HUES6 (cell line): ENCODE results near the gene GARS1.
"Not testable (repeated sequence)": the region's sequence is repeated elsewhere in the genome, so short reads cannot be mapped to it uniquely, and the experiment has no call there.

Experiments
- H3K27ac ChIP-seq: 2 replicates; pipeline ENCODE4 v1.7.0; 2013; ENCODE audit warnings: low read depth, mild to moderate bottlenecking, low read length, inconsistent platforms
- H3K27me3 ChIP-seq: 2 replicates; pipeline ENCODE4 v1.6.1; 2013; ENCODE audit warnings: low read length; ENCODE audit not compliant: control insufficient read depth, insufficient read depth
- H3K36me3 ChIP-seq: 2 replicates; pipeline ENCODE4 v1.6.1; 2013; ENCODE audit warnings: low read length; ENCODE audit not compliant: control insufficient read depth, insufficient read depth
- H3K4me1 ChIP-seq: 2 replicates; pipeline ENCODE4 v1.6.1; 2013; ENCODE audit warnings: low read length; ENCODE audit not compliant: control insufficient read depth, insufficient read depth
- H3K4me3 ChIP-seq: 2 replicates; pipeline ENCODE4 v1.5.1; 2013; ENCODE audit warnings: low read depth, low read length
- H3K9ac ChIP-seq: one replicate; pipeline ENCODE4 v1.6.1; 2013; ENCODE audit warnings: mild to moderate bottlenecking, low read length
- H3K9me3 ChIP-seq: 2 replicates; pipeline ENCODE4 v1.6.1; 2013; ENCODE audit warnings: low read depth, low read length; ENCODE audit not compliant: control insufficient read depth, insufficient read depth

The GARS1 gene

DNA sequence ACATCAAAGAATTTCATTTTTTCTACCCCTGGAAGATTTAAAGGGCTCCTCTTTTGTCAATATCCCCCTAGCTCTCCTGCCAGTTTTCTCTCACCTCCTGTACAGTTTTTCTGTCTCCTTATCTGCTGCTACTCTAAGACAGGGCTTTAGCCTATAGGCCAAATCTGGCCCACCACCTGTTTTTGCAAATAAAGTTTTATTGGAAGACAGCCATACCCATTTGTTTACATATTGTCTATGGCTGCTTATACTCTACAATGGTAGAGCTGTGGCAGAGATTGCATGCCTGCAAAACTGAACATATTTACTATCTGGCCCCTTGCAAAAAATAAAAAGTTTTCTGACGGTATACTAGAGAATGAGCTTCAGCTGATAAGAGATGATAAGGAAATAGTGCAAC, 37.4 kb upstream of the GARS1 start:
- H3K27ac ChIP-seq: no peak overlapping the region

DNA sequence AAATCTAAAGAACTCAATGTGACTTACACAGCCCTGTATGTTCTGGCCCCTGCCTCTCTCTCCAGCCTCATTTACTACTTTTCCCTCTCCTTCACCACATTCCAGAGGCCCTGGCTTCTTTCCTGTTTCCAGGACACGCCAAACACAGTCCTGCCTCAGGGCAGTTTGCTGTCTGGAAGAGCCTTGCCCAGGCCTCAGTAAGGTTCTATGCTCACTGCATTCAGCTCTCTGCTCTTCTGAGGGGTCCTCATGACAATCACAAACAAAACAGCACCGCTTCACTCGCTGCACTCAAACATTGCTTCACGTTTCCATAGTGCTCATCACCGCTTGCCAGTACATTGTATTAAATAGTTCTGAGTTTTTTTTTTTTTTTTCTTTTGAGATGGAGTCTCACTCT, 35.1 kb upstream of the GARS1 start:
- Histone ChIP-seq H3K9ac (no peak overlapping the region), H3K9me3 (no peaks in the 10 kb centered on the region), H3K4me1 (peaks cover 9% of the 10 kb centered on the region; the same call in 1 of the 2 replicates), H3K36me3 (no peaks in the 10 kb centered on the region), H3K4me3 (no peak overlapping the region), H3K27me3 (no peaks in the 10 kb centered on the region), H3K27ac (no peak overlapping the region)

More for the DNA sequence above, 37.4 kb upstream of the GARS1 start:
- Histone ChIP-seq H3K4me3 (no peak overlapping the region), H3K4me1 (peaks cover 9% of the 10 kb centered on the region; the same call in 1 of the 2 replicates), H3K9me3 (no peaks in the 10 kb centered on the region), H3K36me3 (no peaks in the 10 kb centered on the region), H3K27me3 (no peaks in the 10 kb centered on the region), H3K9ac (no peak overlapping the region)

- no peaks in the 10 kb centered on the region for H3K36me3 ChIP-seq
- H3K27ac ChIP-seq: no peak overlapping the region
Measured at GRCh38 chr7:30561389-30561788, 33.3 kb upstream of the GARS1 start.

GRCh38 chr7:30562498-30562897, 32.2 kb upstream of the GARS1 start:
- H3K4me3 ChIP-seq: no peak overlapping the region
- no peaks in the 10 kb centered on the region for H3K27me3 ChIP-seq
- 0 out of 2 replicates have a peak, but pooled peaks cover 2% of the 10 kb centered on the region for H3K36me3 ChIP-seq
- H3K9me3 ChIP-seq: no peaks in the 10 kb centered on the region
- no peaks in the 10 kb centered on the region for H3K4me1 ChIP-seq
- no peak overlapping the region for H3K9ac ChIP-seq
- H3K27ac ChIP-seq: no peak overlapping the region

More at GRCh38 chr7:30561389-30561788, 33.3 kb upstream of the GARS1 start:
- Histone ChIP-seq H3K9me3 (no peaks in the 10 kb centered on the region), H3K4me1 (peaks cover 8% of the 10 kb centered on the region; the same call in 1 of the 2 replicates), H3K9ac (no peak overlapping the region), H3K4me3 (no peak overlapping the region), H3K27me3 (no peaks in the 10 kb centered on the region)

DNA sequence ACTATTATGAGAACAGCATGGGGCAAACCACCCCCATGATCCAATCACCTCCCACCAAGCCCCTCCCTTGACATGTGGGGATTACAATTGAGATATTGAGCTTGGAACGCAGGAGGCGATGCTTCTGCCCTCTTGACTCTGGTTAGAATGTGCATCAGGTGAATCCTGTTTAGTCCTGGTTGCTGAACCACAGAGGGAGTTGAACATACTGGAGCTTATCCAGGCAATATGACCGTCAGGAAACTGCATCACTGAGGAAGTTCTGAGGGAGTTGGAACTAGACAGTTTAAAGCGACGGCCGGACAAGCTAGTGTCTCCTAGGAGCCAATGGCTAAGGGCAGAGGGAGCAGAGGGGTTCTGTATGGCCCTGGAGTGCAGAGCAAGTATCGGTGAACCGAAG, 31.8 kb upstream of the GARS1 start:
- Histone ChIP-seq H3K4me1 (peaks cover 3% of the 10 kb centered on the region; the same call in 1 of the 2 replicates), H3K27ac (no peak overlapping the region), H3K4me3 (no peak overlapping the region), H3K9me3 (no peaks in the 10 kb centered on the region), H3K9ac (no peak overlapping the region), H3K36me3 (0 out of 2 replicates have a peak, but pooled peaks cover 2% of the 10 kb centered on the region), H3K27me3 (no peaks in the 10 kb centered on the region)

GRCh38 chr7:30563326-30563942, 31.2 kb upstream of the GARS1 start:
- Histone ChIP-seq H3K27ac (no peak overlapping the region), H3K9ac (no peak overlapping the region), H3K4me3 (no peak overlapping the region), H3K27me3 (no peaks in the 10 kb centered on the region), H3K9me3 (no peaks in the 10 kb centered on the region), H3K36me3 (0 out of 2 replicates have a peak, but pooled peaks cover 2% of the 10 kb centered on the region), H3K4me1 (peaks cover 8% of the 10 kb centered on the region)

DNA sequence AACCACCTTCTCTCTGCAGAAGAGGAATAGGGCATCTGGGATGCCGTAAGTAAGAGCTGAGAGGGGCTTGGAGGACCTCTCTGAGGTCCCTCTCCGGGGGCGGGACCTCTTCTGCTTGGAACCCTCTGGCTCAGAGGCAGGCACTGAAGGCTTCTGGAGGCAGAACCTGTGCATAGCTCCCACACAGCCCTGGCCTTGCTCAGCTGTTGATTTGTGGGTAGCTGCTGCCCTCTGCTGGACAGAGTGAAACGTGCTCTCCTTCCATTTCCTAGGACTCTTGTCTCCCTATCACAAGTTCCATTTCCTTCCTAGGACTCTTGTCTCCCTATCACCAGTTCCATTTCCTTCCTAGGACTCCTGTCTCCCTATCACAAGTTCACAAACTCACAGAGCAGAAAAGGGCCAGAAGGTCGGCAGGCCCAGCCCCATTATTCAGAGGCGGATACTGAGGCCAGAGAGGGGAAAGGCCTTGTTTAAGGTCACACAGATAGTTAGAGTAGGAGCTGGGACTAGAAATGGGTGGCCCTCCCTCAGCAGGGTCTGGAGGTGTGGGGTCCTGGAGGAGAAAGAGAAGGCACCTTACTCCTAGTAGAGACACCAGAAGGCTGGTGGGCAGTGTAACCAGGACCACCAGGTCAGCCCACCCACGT, 30.3 kb upstream of the GARS1 start:
- H3K36me3 ChIP-seq: 0 out of 2 replicates have a peak, but pooled peaks cover 2% of the 10 kb centered on the region
- no peak overlapping the region for H3K9ac ChIP-seq
- H3K4me3 ChIP-seq: no peak overlapping the region
- no peak overlapping the region for H3K27ac ChIP-seq
- no peaks in the 10 kb centered on the region for H3K27me3 ChIP-seq
- H3K4me1 ChIP-seq: peaks cover 13% of the 10 kb centered on the region
- no peaks in the 10 kb centered on the region for H3K9me3 ChIP-seq

- Histone ChIP-seq H3K27me3 (no peaks in the 10 kb centered on the region), H3K4me1 (peaks cover 14% of the 10 kb centered on the region), H3K9me3 (peaks cover 5% of the 10 kb centered on the region), H3K4me3 (no peak overlapping the region), H3K9ac (no peak overlapping the region), H3K27ac (no peak overlapping the region), H3K36me3 (peaks cover 11% of the 10 kb centered on the region)
Measured at GRCh38 chr7:30566596-30566995, 28.1 kb upstream of the GARS1 start.

GRCh38 chr7:30567081-30567480, 27.6 kb upstream of the GARS1 start:
- H3K36me3 ChIP-seq: peaks cover 11% of the 10 kb centered on the region
- no peaks in the 10 kb centered on the region for H3K27me3 ChIP-seq
- no peak overlapping the region for H3K9ac ChIP-seq
- H3K4me3 ChIP-seq: no peak overlapping the region
- peaks cover 14% of the 10 kb centered on the region for H3K4me1 ChIP-seq
- no peak overlapping the region for H3K27ac ChIP-seq
- peaks cover 5% of the 10 kb centered on the region for H3K9me3 ChIP-seq

DNA sequence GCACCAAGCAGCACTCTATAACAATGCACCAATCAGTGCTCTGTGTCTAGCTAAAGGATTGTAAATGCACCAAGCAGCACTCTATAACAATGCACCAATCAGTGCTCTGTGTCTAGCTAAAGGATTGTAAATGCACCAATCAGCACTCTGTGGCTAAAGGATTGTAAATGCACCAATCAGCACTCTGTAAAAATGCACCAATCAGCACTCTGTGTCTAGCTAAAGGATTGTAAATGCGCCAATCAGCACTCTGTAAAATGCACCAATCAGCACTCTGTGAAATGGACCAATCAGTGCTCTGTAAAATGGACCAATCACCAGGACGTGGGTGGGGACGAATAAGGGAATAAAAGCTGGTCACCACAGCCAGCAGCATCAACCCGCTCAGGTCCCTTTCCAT, 24.4 kb upstream of the GARS1 start:
- Histone ChIP-seq H3K36me3 (peaks cover 30% of the 10 kb centered on the region), H3K4me1 (peaks cover 14% of the 10 kb centered on the region)

DNA sequence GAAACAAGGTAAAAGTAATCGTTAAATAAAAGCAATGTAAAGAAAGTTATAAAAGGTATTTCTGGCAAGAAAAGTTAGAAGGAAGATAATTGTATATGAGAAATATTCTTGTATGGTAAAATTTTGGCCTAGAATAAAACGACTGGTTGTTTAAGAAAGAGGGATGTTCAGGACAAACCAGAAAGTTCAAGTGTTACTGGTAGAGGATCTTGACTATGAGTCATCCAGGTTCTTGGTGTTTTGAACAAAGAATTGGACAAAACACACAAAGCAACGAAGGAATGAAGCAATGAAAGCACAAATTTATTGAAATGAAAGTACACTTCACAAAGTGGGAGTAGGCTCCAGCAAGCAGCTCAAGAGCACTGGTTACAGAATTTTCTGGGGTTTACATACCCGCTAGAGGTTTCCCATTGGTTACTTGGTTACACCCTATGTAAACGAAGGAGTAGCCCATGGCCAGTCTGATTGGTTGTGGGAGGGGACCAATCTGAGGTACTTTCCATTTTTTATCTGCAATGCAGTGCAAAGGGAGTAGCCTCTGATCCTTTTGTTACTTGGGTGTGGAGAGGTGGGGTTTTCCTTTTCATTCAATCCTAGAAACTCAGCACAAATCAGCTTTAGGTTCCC, 22.4 kb upstream of the GARS1 start:
- Histone ChIP-seq H3K36me3 (peaks cover 35% of the 10 kb centered on the region), H3K27ac (no peak overlapping the region), H3K9me3 (peaks cover 43% of the 10 kb centered on the region), H3K4me3 (no peak overlapping the region), H3K27me3 (no peaks in the 10 kb centered on the region), H3K9ac (no peak overlapping the region), H3K4me1 (peaks cover 14% of the 10 kb centered on the region)

More for the DNA sequence above, 24.4 kb upstream of the GARS1 start:
- not testable (repeated sequence) for H3K4me3 ChIP-seq, H3K9ac ChIP-seq, H3K27me3 ChIP-seq, H3K27ac ChIP-seq
- H3K9me3 ChIP-seq: peaks cover 24% of the 10 kb centered on the region
